ENCODE data around the gene AKT3.

- TF ChIP-seq POLR2A (IDR thresholded peaks at IDR 0.05) (no peak), POLR2AphosphoS5 (IDR thresholded peaks at IDR 0.05) (no peak), EP300 (IDR thresholded peaks at IDR 0.05) (no peak)
- TF ChIP-seq, protein P1, sequence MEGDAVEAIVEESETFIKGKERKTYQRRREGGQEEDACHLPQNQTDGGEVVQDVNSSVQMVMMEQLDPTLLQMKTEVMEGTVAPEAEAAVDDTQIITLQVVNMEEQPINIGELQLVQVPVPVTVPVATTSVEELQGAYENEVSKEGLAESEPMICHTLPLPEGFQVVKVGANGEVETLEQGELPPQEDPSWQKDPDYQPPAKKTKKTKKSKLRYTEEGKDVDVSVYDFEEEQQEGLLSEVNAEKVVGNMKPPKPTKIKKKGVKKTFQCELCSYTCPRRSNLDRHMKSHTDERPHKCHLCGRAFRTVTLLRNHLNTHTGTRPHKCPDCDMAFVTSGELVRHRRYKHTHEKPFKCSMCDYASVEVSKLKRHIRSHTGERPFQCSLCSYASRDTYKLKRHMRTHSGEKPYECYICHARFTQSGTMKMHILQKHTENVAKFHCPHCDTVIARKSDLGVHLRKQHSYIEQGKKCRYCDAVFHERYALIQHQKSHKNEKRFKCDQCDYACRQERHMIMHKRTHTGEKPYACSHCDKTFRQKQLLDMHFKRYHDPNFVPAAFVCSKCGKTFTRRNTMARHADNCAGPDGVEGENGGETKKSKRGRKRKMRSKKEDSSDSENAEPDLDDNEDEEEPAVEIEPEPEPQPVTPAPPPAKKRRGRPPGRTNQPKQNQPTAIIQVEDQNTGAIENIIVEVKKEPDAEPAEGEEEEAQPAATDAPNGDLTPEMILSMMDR (IDR thresholded peaks at IDR 0.05) = no peak
Observed at GRCh38 chr1:243501002-243501401, 349.0 kb downstream of the AKT3 start.

Measured in upper lobe of left lung (tissue), 4 donors.